ENCODE results near the gene NT5DC1.

Gene NT5DC1

DNA sequence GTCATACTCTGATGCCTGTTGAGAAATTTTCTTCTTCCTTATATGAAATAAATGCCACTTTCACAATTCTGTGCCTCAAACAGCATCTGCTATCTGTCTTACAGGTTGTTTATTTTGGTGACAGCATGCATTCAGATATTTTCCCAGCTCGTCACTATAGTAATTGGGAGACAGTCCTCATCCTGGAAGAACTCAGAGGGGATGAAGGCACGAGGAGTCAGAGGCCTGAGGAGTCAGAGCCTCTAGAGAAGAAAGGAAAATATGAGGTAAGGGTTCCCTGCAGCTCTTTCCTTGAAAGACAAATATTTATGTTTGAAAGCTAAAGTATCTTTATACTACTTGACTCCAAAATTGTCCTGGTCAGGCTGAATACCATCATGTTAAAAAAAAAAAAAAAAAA, 137.4 kb downstream of the NT5DC1 start:
- DNase-seq (ENCODE audit: low read depth in 2 of 2, low spot score in 1 of 2) = no peak

DNA sequence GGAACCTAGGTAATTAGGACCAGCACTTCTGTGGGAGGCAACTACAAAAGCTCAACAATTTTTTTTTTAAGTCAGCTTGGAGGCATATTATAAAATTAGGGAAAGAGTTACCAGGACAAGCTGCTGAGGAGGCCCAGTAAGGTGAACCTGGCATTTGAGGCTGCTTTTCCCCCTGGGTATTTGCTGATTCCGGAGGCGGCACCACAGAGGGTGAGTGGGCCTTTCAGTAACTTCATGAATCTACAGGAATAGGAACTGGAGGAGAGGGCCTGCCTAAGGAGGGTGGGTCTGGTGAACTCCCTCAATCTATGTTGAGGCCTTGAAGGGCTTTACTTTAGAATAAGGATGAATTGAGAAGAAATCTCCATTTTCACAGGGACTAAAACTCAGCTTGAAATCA, 138.6 kb downstream of the NT5DC1 start:
- no peak for DNase-seq (ENCODE audit: low read depth in 2 of 2, low spot score in 1 of 2)

DNA sequence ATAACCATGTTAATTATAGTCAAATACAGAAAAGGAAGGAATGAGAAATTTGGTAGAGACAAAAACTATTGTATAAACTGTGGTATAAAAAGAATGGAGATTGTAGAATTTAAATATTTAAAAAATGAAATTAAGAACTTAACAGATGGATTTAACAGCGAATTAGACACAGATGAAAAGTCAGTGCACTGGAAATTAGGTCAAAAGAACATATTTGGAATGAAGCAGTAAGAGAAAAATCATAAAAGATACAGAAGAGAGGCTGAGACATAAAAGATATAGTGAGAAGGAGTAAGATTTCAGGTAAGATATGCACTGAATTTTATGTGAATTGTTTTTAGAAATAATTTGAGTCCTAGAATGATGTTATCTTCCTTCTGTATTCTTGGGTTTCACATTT, 139.2 kb downstream of the NT5DC1 start:
- DNase-seq (ENCODE audit: low read depth in 2 of 2, low spot score in 1 of 2) = no peak

DNA sequence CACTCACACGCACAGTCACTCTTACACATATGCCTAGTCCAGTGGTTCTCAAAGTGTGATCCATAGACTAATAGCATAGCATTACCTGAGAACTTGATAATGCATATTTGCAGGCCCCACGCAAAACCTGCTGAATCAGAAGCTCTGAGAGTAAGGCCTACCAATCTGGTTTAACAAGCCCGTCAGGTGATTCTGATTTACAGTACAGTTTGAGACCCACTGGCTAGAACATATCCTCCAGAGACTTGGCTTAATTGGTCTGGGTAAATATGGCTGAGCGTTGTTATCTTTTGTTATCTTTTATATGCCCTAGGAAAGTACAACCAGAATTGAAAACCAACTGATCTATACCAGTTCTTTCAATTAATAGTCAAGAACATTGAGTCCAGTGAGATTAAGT, 143.6 kb downstream of the NT5DC1 start:
- no peak for DNase-seq (ENCODE audit: low read depth in 2 of 2, low spot score in 1 of 2)

DNA sequence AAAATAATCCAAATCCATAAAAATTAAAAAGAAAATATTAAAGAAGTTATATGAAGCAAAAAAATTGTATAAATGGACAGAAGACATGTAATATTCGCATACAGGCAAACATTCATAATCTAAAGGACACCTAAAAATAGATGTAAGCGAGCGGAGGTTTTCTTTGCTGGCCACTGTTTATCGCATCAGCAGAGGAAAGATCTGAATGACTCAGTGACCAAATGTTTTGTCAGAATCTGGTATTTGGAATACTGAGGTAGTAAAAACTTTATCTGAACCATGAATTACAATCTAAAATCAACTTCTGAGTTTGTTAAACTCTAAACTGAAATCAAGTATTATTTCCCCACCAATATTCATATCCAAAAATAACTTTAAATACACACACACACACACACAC, 145.4 kb downstream of the NT5DC1 start:
- DNase-seq (ENCODE audit: low read depth in 2 of 2, low spot score in 1 of 2) = no peak

DNA sequence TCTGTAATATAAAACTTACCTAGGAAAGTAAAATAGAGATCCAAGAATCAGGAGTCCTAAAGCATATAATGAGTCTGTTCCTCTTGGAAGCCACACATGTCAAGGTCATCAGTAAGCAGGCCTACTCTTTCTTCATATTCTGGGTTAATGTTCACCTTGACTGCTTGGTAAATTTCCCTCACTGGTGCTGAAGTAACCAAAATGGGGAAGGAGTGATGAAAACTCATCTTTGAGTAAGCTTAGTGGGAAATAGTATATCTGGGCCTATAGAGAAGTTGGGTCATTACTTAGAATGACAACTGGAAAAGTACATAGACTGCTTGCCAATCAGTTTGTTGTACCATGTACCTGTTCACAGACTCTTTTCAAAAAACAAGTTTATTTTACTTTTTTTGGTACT, 146.6 kb downstream of the NT5DC1 start:
- no peak for DNase-seq (ENCODE audit: low read depth in 2 of 2, low spot score in 1 of 2)

DNA sequence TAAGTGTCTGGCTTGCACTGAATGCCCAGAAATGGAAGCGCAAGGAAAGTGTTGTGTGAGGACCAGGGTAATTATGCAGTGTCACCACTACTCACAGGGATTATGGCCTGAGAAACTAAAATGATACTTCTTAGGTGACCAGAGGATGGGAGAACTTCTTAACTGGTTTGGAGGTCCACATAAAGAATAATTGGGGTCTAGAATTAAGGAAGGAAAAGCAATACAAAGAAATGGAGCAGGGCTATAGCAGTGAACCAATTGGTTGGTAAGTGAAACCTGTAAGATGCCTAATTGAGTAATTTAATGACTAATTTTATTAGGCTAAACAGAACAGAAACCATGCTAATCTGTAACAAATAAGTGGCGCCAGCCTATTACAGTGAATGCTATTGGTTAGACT, 147.9 kb downstream of the NT5DC1 start:
- no peak for DNase-seq (ENCODE audit: low read depth in 2 of 2, low spot score in 1 of 2)

DNA sequence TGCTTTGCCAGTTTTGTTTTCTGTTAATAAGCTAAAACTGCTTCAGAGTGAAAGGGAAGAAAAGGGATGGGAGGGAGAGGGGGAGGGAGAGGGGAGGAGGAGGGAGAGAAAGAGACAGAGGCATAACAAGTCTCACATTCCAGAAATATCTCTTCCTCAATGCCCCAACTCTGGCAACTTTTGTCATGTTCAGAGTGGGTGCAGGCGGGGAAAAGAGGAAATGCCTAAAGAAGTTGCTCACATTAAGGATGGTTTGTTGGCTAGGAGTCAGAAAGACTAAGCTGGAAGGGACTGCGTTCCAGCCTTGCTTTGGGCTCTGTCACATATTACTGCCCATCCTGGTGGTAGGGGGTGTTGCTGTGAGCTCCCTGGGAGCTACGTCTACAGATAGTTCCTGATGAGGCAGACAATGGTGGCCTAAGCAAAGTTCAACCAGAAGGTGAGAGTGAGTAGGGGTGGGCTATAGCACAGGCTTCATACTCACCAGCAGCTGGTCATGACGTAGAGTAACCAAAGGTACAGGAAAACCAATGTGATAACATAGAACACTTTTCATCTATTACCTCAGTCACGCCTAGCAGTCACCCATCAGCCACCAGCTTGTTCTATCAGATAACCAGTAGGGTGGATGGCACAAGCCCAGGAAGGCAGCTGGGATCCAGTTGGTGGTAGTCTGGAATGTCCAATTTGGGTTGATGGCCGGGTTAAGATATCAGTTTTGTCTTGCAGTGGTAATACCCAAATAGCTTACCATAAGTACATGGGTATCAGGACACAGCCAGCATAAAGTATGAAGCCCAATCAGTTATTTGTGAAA, 151.1 kb downstream of the NT5DC1 start:
- no peak for DNase-seq (ENCODE audit: low read depth in 2 of 2, low spot score in 1 of 2)

DNA sequence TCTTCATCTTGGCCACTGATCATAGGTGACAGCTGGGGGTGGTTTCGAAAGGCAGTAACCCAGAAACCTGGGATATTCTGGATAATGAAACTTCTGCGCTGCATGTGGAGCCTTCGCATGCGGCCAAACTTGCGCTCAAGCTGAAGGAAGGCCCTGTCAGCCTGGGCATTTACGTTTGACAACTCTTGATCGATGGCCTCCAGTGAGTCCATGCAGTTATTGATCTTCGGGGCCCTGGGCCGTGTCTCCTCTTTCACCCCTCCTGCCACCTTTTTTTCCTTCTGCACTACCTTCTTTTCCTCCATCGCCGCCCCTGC, 152.5 kb downstream of the NT5DC1 start:
- no peak for DNase-seq (ENCODE audit: low read depth in 2 of 2, low spot score in 1 of 2)

DNA sequence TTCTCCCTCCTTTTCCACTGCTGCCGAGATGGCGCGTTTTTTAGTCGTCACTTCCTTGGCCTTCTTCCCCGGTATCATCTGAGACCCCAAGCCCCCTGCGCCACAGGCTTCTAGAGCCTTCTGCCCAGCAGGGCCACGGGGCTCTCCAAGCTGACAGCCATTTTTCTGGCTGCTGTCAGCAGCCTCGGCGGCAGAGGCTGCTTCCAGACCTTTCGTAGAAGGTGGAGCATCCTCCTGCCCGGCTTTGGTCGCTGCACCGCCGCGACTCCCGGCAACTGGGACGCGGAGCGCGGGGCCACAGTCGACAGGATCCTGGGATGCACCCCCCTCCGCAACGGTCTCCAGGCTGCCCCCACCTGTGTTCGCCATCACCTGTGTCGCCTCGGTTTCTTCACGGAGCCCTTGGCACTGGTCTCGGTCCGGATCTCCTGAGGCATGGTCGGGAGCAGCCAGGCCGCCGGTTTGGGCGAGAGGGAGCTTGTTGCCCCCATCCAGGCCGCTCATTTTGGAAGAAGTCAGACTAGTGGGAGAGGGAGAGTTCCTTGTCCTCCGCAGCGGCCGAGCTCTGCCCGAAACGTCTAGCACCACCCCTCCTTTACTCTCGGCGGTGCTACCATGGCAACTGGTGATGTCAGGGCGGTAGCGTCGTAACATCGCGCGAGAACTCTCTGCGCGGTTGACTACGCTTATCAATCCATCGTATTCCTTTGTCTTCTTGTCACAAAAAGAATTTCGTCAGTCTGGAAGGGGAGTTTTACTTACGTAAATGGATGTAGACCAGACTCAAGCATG, 153.0 kb downstream of the NT5DC1 start, which contains the start of gene TSPYL4:
Gene TSPYL4 (minus strand): TSS at position 571 of the 792 bp plus-strand sequence. CDS start 67 bp downstream, at position 504.
- peak; percentile 75 for DNase-seq (ENCODE audit: low read depth in 2 of 2, low spot score in 1 of 2)

DNA sequence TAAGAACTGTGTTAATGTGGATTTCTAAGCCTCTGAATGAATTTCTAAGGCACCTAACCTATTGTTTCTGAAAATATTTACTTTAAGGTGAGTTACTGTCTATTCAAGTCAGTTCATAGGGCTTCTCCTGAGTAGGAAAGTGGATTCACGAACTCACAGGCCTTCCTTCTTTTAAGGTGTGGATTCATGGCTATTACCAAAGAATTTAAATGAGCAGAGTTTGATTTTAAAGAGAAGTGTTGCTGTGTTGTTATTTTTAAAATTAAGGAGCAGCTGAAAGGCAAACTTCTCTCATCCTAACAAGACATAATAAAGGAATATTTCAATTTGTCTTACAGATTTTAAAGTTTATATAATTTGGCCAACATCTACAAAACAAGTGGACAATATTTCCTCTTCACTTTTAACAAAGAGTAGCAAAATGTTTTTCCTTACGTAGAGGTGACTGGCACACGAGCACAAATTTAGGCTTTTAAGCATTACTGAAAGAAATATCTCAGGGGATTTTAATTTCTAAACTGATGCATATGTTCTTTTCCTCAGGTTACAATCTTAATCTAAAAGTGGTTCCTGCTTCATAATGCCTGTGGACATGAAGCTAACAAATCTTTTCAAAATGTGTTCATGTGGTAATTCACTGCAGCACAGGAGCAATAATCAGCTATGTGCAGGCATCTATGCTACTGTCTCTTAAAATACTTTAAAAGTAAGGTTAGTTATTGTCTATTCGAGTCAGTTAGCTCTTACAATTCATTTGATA, 153.8 kb downstream of the NT5DC1 start:
- DNase-seq (ENCODE audit: low read depth in 2 of 2, low spot score in 1 of 2) = no peak

DNA sequence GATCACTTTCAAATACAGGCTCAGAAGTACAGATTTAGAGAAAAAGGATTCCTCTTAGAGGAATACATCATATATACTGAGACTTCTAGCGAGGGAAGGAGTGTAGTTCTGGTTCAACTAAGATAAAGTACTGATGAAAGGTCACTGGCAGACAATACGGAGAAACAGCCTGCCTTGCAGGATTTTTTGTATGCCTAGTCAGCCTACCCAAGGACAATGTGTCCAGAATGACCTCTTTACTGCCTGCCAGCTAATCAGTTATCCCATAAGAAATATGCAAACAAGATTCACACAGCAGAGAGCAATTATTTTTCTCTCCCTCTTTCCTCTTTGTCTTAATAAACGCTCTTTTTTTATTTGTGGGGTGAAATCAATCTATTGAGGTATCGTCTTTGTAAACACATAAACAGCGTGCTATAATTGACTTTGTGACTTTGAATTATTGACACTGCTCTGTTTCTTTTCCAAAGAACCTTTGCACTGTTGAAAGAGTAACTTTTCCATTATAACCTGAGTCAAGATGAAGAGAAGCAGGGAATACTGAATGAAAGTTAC, 154.7 kb downstream of the NT5DC1 start:
- no peak for DNase-seq (ENCODE audit: low read depth in 2 of 2, low spot score in 1 of 2)

DNA sequence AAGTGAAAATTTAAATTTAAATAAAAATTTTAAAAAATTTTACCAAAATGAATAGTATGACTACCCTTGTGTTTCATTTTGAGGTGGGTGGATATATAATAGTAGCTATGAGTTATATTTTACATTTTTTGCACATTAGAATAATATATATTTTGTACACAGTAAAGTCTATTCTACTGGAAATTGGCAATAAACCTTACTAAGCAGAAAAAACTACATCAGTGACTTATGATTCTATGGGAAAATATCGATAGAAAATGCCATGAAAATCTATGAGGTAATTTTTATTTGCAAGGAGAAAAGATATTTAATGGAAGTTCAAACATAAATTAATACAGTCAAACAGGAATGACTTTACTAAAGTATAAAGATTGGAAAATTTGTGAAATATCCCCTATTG, 156.0 kb downstream of the NT5DC1 start:
- DNase-seq (ENCODE audit: low read depth in 2 of 2, low spot score in 1 of 2) = no peak

DNA sequence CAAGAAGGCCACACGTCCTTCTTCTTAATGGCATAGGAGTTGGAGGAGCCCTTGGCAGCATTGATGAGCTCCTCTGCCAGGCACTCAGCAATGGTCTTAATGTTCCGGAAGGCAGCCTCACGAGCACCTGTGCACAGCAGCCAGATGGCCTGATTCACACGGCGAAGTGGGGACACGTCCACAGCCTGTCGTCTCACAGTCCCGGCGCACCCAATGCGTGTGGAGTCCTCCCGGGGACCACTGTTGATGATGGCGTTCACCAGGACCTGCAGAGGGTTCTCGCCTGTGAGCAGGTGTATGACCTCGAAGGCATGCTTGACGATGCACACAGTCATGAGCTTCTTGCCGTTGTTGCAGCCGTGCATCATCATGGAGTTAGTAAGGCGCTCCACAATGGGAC, 157.9 kb downstream of the NT5DC1 start:
- no peak for DNase-seq (ENCODE audit: low read depth in 2 of 2, low spot score in 1 of 2)

DNA sequence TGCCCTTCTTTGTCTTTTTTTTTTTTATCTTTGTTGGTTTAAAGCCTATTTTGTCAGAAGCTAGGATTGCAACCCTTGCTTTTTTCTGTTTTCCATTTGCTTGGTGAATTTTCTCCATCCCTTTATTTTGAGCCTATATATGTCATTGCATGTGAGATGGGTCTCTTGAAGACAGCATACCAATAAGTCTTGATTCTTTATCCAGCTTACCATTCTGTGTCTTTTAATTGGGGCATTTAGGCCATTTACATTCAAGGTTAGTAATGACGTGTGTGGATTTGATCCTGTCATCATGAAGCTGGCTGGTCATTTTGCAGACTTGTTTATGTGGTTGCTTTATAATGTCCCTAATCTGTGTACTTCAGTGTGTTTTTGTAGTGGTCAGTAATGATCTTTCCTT, 162.7 kb downstream of the NT5DC1 start:
- no peak for DNase-seq (ENCODE audit: low read depth in 2 of 2, low spot score in 1 of 2)

DNA sequence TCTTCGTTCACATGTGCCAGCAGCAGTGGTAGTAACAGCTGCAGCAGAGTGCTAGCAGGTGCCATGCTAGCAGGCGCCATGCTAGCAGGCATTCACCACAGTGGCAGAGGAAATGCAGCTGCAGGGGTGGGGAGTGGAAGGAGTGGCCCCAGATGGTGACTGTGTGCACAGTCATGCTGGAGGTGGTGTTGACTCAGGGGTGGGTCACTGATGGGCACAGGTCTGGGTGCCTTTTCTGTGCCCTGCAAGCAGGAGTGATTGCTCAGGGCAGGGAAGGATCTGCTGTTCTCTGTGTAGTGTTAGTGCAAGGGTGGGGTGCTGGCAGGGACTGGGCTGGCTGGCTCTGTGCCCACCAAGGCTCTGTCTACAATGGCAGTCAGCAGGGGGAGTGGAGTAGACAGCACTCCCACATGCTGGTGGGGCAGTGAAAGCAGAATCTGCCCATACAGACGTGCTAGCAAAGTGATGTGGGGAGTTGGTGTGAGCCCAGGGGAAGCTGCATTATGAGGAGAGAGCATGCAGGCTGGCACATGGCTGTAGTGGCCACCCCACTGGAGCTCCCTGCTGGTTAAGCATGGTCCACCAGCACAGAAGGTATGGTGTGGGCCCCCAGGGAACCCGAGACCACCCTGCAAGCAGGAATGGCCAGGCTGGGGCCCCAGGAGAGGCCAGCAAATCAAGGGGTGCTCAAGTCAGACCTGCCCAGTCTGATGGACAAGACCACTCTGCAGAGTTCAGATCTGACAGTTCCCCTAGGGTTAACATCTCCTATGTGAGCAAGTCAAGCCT, 164.6 kb downstream of the NT5DC1 start:
- DNase-seq (ENCODE audit: low read depth in 2 of 2, low spot score in 1 of 2) = no peak

DNA sequence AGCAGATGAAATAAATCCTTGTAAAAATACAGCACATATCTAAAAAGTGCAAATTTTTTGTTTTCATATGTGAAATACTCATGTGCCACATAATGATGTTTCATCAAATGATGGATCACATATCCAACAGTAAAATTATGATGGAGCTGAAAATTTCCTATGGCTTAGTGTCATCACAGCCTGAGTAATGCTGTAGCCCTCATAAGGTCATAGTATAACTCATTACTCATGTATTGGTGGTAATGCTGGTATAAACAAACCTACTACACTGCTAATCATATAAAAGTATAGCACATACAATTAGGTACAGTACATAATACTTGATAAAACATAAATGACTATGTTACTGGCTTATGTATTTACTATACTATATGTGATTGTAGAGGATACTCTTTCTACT, 166.2 kb downstream of the NT5DC1 start:
- no peak for DNase-seq (ENCODE audit: low read depth in 2 of 2, low spot score in 1 of 2)

DNA sequence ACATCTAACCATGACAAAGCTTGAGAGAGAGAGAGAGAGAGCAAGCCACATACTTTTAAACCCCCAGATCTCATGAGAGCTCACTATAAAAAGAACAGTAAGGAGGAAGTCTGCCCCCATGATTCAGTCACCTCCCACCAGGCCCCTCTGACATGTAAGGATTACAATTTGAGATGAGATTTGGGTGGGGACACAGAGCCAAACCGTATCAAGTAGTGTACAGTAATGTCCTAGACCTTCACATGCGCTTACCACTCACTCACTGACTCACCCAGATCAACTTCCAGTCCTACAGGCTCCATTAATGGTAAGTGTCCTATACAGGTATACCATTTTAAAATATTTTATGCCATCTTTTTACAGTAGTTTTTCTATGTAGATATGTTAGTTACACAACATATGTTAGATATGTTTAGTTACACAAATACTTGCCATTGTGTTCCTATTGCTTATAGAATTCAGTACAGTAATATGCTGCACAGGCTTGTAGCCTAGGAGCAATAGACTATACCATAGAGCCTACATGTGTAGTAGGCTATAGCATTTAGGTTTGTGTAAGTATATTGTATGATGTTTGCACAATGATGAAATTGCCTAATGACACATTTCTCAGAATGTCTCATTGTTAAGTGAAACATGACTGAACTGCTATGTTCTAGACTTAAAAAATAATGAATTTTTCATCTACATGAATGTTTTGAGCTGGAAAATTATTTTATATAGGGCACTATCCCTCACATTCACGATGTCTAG, 167.4 kb downstream of the NT5DC1 start:
- DNase-seq (ENCODE audit: low read depth in 2 of 2, low spot score in 1 of 2) = no peak

DNA sequence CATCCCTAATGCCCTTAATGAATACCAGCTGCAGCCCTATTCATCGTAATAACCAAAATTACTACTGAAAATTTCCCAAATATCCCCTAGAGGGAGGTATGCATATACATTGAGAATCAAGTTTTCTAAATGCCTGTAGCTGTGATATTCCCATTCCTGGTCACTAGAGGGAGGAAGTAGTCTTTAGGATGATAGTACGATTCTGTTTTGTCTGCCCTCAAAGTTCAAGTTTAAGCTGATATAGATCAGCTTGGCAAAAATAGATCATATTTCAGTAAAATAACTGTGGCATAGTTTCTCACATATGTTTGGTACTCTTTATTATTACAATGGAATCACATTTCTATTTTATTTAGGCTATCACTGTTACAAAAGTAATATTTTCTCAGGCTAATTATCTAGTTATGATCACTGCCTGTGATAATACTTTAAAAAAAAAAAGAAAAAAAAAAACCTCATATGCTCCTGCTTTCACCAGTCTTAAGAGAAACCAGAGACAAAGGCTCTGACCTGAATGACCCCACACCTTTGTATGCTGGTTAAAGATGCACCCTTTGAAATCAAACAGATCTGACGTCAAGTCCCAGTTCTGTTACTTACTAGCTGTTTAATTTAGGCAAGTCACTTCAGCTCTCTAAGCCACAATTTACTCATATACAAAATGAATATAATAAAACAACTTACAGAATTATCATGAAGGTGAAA, 168.1 kb downstream of the NT5DC1 start:
- no peak for DNase-seq (ENCODE audit: low read depth in 2 of 2, low spot score in 1 of 2)

Measured in stimulated activated CD8-positive, alpha-beta memory T cell treated with anti-CD3 and anti-CD28 coated beads, Interleukin-4, amount 100 ng/mL, for 1 hour (primary cell).